Eye (tissue), 1 donor: ENCODE results near the gene AMPH.
"Not testable (repeated sequence)": the region's sequence is repeated elsewhere in the genome, so short reads cannot be mapped to it uniquely, and the experiment has no call there.

ENCODE experiments used
- DNase-seq: peaks from one replicate; pipeline ENCODE4 v3.0.0-alpha.2; 2015

Gene AMPH

GRCh38 chr7:38383281-38383680, 247.9 kb downstream of the AMPH start:
- peak; percentile 39 for DNase-seq

- peak; percentile 24 for DNase-seq
These were observed 248.5 kb downstream of the AMPH start for GRCh38 chr7:38382684-38383083.

- no peak for DNase-seq
These were observed 255.7 kb downstream of the AMPH start for GRCh38 chr7:38375453-38375852.

- DNase-seq: peak; percentile 52
These were observed 256.7 kb downstream of the AMPH start for GRCh38 chr7:38374507-38374906.

GRCh38 chr7:38373155-38373554, 258.0 kb downstream of the AMPH start:
- DNase-seq: no peak

- DNase-seq: no peak
These were observed 258.9 kb downstream of the AMPH start for GRCh38 chr7:38372290-38372689.

GRCh38 chr7:38369816-38370493, 261.2 kb downstream of the AMPH start:
- peak; percentile 89 for DNase-seq

GRCh38 chr7:38368191-38368605, 263.0 kb downstream of the AMPH start:
- DNase-seq: peak; percentile 76

- no peak for DNase-seq
These were observed 263.8 kb downstream of the AMPH start for GRCh38 chr7:38367301-38367890.

GRCh38 chr7:38363379-38363778, 267.8 kb downstream of the AMPH start:
- not testable (repeated sequence) for DNase-seq

GRCh38 chr7:38362611-38363237, 268.4 kb downstream of the AMPH start:
- not testable (repeated sequence) for DNase-seq

GRCh38 chr7:38360776-38361175, 270.4 kb downstream of the AMPH start:
- no peak for DNase-seq

GRCh38 chr7:38359071-38359601, 272.0 kb downstream of the AMPH start:
- DNase-seq: not testable (repeated sequence)

GRCh38 chr7:38358273-38358831, 272.8 kb downstream of the AMPH start:
- not testable (repeated sequence) for DNase-seq

- not testable (repeated sequence) for DNase-seq
These were observed 276.8 kb downstream of the AMPH start for GRCh38 chr7:38354271-38354851.

GRCh38 chr7:38353431-38353881, 277.7 kb downstream of the AMPH start:
- DNase-seq: not testable (repeated sequence)

GRCh38 chr7:38351601-38352000, 279.6 kb downstream of the AMPH start:
- DNase-seq: no peak

GRCh38 chr7:38350777-38351176, 280.4 kb downstream of the AMPH start:
- DNase-seq: not testable (repeated sequence)

GRCh38 chr7:38349869-38350583, 281.1 kb downstream of the AMPH start:
- DNase-seq: not testable (repeated sequence)

GRCh38 chr7:38349126-38349795, 281.9 kb downstream of the AMPH start:
- not testable (repeated sequence) for DNase-seq

- DNase-seq: peak; percentile 63
These were observed 285.6 kb downstream of the AMPH start for GRCh38 chr7:38345299-38346172.
